ENCODE results near the gene NRL.

GRCh38 chr14:24122416-24122815, 7.7 kb upstream of the NRL start:
- TF ChIP-seq EZH2 (optimal IDR thresholded peaks at IDR 0.05; ENCODE audit: low read depth, low read length) (no peak), CTCF (IDR thresholded peaks at IDR 0.05; ENCODE audit: low read length) (no peak), EZH2phosphoT487 (IDR thresholded peaks at IDR 0.05; ENCODE audit: low read length) (no peak)

Data from MM.1S (cell line).